HS-5 (cell line): ENCODE data around the gene ABCA13.

Source experiments
- DNase-seq: peaks from one replicate; pipeline ENCODE4 v3.0.0-alpha.2; 2012; ENCODE audit warnings: low read depth

ABCA13 gene

GRCh38 chr7:48637382-48637781 is 466.1 kb downstream of the ABCA13 start:
- DNase-seq, result peak; percentile 20

DNA sequence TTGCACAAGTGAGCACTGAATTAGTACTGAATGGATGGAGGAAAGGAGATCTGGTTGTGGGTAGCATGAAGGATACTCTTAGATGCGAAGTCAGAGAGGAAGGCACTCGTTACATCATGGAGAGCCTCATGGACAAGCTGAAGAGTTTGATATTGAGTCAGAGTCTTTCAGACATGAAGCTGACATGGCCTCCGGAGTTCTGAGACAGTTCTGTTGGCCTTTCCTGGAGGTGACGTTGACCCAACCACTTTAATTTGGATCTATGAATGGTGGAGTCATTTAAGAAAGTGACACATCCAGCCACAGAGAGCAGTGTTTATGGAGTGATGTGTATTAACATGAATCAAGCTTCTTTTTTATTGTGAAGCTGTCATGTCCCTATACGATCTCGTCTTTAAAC is 466.8 kb downstream of the ABCA13 start:
- no peak for DNase-seq

- DNase-seq, result no peak
These were observed 472.3 kb downstream of the ABCA13 start for GRCh38 chr7:48643431-48644013.

- DNase-seq, result no peak
These were observed 486.9 kb downstream of the ABCA13 start for GRCh38 chr7:48658138-48658537.

DNA sequence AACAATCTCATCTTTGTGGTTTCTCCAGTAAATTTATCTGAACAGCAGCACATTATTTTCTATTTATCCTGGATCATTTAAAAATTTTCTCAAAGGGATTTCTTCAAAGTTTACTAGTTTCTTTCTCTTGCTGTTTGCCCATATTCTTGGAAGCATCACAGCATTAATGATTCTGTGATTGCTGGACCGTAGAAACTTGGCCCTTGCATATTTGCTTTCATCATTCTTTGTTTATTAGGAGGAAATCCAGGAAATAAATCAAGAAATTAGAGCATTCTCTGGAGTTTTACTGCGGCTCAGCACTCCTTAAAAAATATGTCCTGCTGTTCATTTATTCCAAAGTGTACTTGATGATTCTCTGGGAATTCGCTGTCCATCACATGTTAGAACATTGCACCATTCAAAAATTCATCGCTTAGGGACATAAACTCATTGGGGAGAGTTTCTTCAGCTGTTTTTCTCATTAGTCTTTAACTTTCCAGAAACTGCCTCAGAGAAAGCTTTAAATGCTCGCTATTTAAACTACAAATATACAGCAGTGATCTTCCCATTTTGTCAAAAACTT is 489.1 kb downstream of the ABCA13 start:
- no peak for DNase-seq

GRCh38 chr7:48664241-48664640 is 493.0 kb downstream of the ABCA13 start:
- no peak for DNase-seq

GRCh38 chr7:48665353-48666135 is 494.3 kb downstream of the ABCA13 start:
- no peak for DNase-seq

DNA sequence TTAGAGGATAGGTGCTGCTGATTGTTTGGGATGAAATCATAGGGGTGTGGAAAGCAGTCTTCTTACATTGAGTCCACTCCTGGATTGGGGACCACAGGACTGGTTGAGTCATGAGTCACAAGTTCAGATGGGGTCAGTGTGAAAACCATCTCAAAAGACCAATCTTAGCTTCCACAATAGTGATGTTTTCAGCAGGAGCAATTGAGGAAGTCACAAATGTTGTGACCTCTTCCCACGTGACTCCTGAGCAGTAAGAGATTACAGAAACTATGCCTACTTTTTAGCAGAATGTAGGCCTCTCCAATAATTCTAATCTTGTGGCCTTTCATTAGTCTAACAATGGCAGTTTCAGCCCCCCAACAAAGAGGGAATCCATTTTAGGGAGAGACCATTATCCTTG is 496.1 kb downstream of the ABCA13 start:
- no peak for DNase-seq

DNA sequence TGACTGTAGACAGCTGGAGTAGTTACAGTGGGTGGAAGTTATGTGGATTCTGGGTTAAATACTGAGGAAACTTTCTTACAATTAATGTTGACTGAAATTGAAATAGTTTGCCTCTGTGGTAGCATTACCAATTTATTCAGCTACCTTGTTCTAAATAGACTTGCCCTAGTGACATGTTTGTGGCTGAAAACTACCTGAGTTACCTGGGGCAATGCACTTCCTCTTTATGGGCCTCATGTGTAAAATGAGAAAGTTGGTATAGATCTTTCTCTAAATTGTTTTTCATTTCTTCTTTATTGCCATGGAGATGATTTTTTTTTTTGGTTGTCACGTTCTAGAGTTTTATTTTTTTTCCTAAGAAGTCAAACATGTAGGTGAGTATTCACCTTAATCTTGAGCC is 500.4 kb downstream of the ABCA13 start:
- no peak for DNase-seq

- no peak for DNase-seq
These were observed 509.7 kb downstream of the ABCA13 start for GRCh38 chr7:48681006-48681405.

- no peak for DNase-seq
These were observed 520.5 kb downstream of the ABCA13 start for GRCh38 chr7:48691788-48692187.
